Measurements from ENCODE around the gene MAP3K2. TPM values are rescaled to one million over a fixed set of nuclear protein-coding genes. Genes with fewer than 3 reads are reported as not detected.

The MAP3K2 gene
- total RNA-seq, 1 experiment from 2014 or later: 38.7 TPM

GRCh38 chr2:127330753-127331152 lies 57.0 kb downstream of the MAP3K2 start:
- ChIA-PET CTCF (no interaction called here), POLR2A (no interaction called here)
- H3K9me3 ChIP-seq: no peaks in the 10 kb centered on the region
- no peaks in the 10 kb centered on the region for H3K9me3 Mint-ChIP-seq (ENCODE audit: unreplicated experiment)
- H3K27ac Mint-ChIP-seq (ENCODE audit: unreplicated experiment): no peak overlapping the region
- H3K4me3 Mint-ChIP-seq (ENCODE audit: unreplicated experiment): no peak overlapping the region
- H3K4me3 ChIP-seq (ENCODE audit: low read depth, low read length): no peak overlapping the region
- no peak for TF ChIP-seq CTCF (IDR thresholded peaks at IDR 0.05; ENCODE audit: insufficient read depth in 1 of 2, low read depth in 1 of 2, low read length in 1 of 2, severe bottlenecking in 1 of 2, unreplicated experiment in 1 of 2)
- BruUV-seq (replicated peaks): no TSS peak
- H3K36me3 Mint-ChIP-seq (ENCODE audit: insufficient read depth, unreplicated experiment): peaks cover 24% of the 10 kb centered on the region
- intact Hi-C loops (cut with micrococcal nuclease; ENCODE audit: unreplicated experiment): no loop called here
- H3K27me3 Mint-ChIP-seq (ENCODE audit: insufficient read depth, unreplicated experiment): no peaks in the 10 kb centered on the region
- H3K36me3 ChIP-seq (ENCODE audit: control insufficient read depth, insufficient read depth, low read length): no peaks in the 10 kb centered on the region
- no peaks in the 10 kb centered on the region for H3K4me1 ChIP-seq
- H3K27me3 ChIP-seq (replicated peaks; ENCODE audit: control insufficient read depth, insufficient read depth, low read length): no peaks in the 10 kb centered on the region
- no peak for DNase-seq
- H3K4me1 Mint-ChIP-seq (ENCODE audit: low read depth, unreplicated experiment): no peaks in the 10 kb centered on the region

GRCh38 chr2:127326289-127326945 lies 61.4 kb downstream of the MAP3K2 start:
- ChIA-PET POLR2A (interaction anchor here (0.6 kb wide), 1 partner anchor 32 kb away, joined by 3 read pairs; the partner anchor contains the start of gene ERCC3), CTCF (no interaction called here)
- H3K9me3 ChIP-seq: no peaks in the 10 kb centered on the region
- no peaks in the 10 kb centered on the region for H3K36me3 ChIP-seq (ENCODE audit: control insufficient read depth, insufficient read depth, low read length)
- no TSS peak for BruUV-seq (replicated peaks)
- no peak for TF ChIP-seq CTCF (IDR thresholded peaks at IDR 0.05; ENCODE audit: insufficient read depth in 1 of 2, low read depth in 1 of 2, low read length in 1 of 2, severe bottlenecking in 1 of 2, unreplicated experiment in 1 of 2)
- no peaks in the 10 kb centered on the region for H3K4me1 ChIP-seq
- no peaks in the 10 kb centered on the region for H3K4me1 Mint-ChIP-seq (ENCODE audit: low read depth, unreplicated experiment)
- no peaks in the 10 kb centered on the region for H3K27me3 Mint-ChIP-seq (ENCODE audit: insufficient read depth, unreplicated experiment)
- no peaks in the 10 kb centered on the region for H3K27me3 ChIP-seq (replicated peaks; ENCODE audit: control insufficient read depth, insufficient read depth, low read length)
- no peaks in the 10 kb centered on the region for H3K9me3 Mint-ChIP-seq (ENCODE audit: unreplicated experiment)
- H3K36me3 Mint-ChIP-seq (ENCODE audit: insufficient read depth, unreplicated experiment): peaks cover 18% of the 10 kb centered on the region
- H3K4me3 Mint-ChIP-seq (ENCODE audit: unreplicated experiment): no peak overlapping the region
- intact Hi-C loops (cut with micrococcal nuclease; ENCODE audit: unreplicated experiment): no loop called here
- H3K4me3 ChIP-seq (ENCODE audit: low read depth, low read length): no peak overlapping the region
- H3K27ac Mint-ChIP-seq (ENCODE audit: unreplicated experiment): no peak overlapping the region
- no peak for DNase-seq

- Mint-ChIP-seq H3K4me3 (ENCODE audit: unreplicated experiment) (no peak overlapping the region), H3K4me1 (ENCODE audit: low read depth, unreplicated experiment) (no peaks in the 10 kb centered on the region), H3K36me3 (ENCODE audit: insufficient read depth, unreplicated experiment) (peaks cover 34% of the 10 kb centered on the region), H3K9me3 (ENCODE audit: unreplicated experiment) (peaks cover 13% of the 10 kb centered on the region), H3K27ac (ENCODE audit: unreplicated experiment) (no peak overlapping the region), H3K27me3 (ENCODE audit: insufficient read depth, unreplicated experiment) (no peaks in the 10 kb centered on the region)
- H3K27me3 ChIP-seq (replicated peaks; ENCODE audit: control insufficient read depth, insufficient read depth, low read length): no peaks in the 10 kb centered on the region
- TF ChIP-seq CTCF (IDR thresholded peaks at IDR 0.05; ENCODE audit: insufficient read depth in 1 of 2, low read depth in 1 of 2, low read length in 1 of 2, severe bottlenecking in 1 of 2, unreplicated experiment in 1 of 2): peak; percentile 67 to 79
- no peaks in the 10 kb centered on the region for H3K4me1 ChIP-seq
- ChIA-PET CTCF (interaction anchor here (0.7 to 1.5 kb wide), 6 partner anchors 10 to 155 kb away, joined by 3 to 15 read pairs (median 4); no protein-coding TSS in a partner anchor), POLR2A (no interaction called here)
- intact Hi-C loops (cut with micrococcal nuclease; ENCODE audit: unreplicated experiment): loop anchor here (1.0 to 5.0 kb wide), 5 partner anchors 63 to 155 kb away; partner anchors contain the start of gene MAP3K2
- H3K36me3 ChIP-seq (ENCODE audit: control insufficient read depth, insufficient read depth, low read length): peaks cover 4% of the 10 kb centered on the region; the same call in 1 of the 2 replicates
- DNase-seq: peak in 1 of 2 experiments; percentile 48
- H3K9me3 ChIP-seq: peaks cover 6% of the 10 kb centered on the region; the same call in 1 of the 2 replicates
- no TSS peak for BruUV-seq (replicated peaks)
- no peak overlapping the region for H3K4me3 ChIP-seq (ENCODE audit: low read depth, low read length)
Observed at GRCh38 chr2:127324635-127325034, 63.1 kb downstream of the MAP3K2 start.

Data from Caco-2 (cell line).